ENCODE results near the gene ADAT3.

The ADAT3 gene

DNA sequence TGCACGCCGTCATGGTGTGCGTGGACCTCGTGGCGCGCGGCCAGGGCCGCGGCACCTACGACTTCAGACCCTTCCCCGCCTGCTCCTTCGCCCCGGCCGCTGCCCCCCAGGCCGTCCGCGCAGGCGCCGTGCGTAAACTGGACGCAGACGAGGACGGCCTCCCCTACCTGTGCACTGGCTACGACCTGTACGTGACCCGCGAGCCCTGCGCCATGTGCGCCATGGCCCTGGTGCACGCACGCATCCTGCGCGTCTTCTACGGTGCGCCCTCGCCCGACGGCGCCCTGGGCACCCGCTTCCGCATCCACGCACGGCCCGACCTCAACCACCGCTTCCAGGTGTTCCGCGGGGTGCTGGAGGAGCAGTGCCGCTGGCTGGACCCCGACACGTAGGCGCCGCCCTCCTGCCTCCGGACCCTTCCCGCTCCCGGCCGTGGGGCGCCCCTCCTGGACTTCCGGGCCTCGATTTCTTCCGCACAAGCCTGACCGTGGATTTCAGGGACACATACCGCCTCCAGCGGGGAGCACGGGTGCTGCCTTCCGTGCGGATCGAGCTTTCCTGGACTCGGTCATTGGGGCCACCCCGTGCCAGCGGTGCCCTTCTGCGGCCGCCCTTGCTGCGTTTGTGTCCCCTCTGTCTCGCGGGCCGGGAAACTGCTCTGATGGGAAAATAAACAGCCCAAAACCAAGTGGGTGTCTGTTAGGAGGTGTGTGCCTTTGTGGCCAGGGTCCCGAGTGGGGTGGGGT lies 7.7 kb downstream of the ADAT3 start:
- DNase-seq (ENCODE audit: low spot score), result no peak

DNA sequence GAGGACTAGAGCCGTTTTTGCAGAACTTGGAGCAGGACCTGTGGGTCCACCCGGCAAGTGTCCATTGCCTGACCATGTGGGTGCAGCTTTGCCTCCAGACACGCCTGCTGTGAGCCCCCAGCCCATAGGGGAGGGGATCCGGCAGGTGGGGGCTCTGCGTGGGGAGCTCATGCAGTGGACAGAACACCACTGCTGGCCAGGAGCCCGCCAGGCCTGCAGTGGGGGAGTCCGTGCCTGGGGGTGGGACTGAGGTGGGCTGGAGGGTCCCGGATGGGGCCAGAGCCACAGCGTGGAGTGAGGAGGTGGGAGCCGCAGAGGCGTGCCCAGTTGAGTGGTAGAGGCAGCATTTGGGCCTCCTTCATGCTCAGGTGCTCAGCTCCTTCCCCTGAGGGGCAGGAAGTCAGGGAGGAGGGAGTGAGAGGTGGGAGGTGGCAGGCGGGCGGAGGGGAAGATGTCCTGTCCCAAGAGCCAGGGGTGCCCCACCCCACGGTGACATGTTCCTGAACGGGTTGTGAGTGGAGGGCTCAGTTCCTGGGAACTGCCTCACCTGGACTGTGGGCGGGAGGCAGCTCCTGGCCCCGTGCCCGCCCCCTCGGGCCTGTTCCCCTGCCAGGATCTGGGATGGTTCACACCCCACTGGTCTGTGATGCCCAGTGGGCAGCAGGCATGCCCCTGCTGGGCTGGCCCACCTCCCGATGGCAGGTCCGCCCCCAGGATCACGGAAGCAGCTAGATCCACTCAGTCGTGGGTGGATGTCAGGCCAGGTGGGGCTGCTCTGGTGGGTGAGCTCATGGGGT lies 8.8 kb downstream of the ADAT3 start:
- no peak for DNase-seq (ENCODE audit: low spot score)

DNA sequence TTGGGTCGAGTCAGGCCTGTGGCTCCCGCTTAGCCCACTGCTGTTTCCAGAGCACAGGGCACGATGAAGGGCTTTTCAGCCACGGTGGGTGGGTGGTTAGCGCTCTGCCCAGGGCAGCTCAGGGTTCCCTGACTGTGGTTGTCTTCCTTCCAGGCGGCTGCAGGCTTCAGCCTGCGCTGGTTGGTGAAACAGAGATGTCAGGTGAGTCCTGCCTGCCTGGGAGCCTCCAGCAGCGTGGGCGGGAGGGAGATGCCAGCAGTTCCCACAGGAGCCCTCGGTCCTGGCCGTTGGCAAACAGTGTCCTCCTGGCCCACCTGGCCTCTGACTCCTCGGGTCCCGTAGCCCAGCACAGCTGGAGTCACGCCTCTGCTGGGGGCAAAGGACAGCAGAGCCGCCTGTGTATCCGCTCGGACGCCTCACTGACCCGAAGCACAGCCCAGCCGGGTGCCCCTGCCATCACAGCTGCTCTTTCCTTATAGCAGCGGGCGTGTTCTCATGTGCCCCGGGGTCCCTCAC lies 9.7 kb downstream of the ADAT3 start:
- DNase-seq (ENCODE audit: low spot score), result no peak

DNA sequence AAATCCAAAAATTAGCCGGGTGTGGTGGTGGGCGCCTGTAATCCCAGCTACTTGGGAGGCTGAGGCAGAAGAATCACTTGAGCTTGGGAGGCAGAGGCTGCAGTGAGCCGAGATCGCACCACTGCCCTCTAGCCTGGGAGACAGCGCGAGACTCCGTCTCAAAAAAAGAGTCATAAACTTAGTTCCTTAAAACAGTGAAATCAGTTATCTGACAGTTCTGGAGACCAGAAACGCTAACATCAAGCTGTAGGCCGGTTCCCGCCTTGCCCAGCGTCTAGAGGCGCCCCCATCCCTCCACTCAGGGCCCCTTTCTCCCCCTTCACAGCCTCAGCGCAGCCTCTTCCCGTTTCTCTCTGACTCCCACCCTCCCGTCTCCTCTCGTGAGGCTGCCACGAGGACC lies 11.9 kb downstream of the ADAT3 start:
- DNase-seq (ENCODE audit: low spot score), result no peak

DNA sequence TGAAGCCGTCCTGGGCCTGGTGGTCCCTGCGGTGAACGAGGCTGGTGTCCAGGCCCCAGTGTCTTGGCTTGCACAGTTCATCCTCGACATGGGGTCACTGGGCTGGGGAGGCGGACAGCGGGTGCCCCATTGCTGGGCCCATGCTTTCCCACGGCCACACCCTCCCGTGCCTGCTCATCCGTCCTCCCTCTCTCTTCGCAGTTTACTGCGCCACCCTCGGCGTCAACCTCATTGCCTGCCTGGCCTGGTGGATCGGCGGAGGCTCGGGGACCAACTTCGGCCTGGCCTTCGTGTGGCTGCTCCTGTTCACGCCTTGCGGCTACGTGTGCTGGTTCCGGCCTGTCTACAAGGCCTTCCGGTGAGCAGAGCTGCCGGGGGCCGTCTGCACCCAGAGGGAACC lies 12.7 kb downstream of the ADAT3 start:
- DNase-seq (ENCODE audit: low spot score), result no peak

DNA sequence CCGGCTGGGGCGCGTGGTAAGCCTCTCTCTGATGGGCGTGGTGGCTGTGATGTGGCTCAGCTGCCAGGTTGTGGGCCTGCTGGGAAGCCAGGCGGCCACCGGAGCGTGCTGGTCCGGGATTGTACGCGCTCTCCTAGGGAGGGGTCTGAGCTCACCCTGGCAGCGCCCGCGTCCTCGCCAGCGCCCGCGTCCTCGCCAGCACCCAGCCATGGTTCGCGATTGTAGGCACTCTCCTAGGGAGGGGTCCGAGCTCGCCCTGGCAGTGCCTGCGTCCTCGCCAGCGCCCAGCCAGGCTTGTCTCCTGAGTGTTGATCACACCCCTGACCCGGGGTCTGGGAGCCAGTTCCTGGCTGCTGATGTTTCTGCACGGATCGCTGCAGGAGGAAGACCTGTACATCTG lies 13.8 kb downstream of the ADAT3 start:
- no peak for DNase-seq (ENCODE audit: low spot score)

DNA sequence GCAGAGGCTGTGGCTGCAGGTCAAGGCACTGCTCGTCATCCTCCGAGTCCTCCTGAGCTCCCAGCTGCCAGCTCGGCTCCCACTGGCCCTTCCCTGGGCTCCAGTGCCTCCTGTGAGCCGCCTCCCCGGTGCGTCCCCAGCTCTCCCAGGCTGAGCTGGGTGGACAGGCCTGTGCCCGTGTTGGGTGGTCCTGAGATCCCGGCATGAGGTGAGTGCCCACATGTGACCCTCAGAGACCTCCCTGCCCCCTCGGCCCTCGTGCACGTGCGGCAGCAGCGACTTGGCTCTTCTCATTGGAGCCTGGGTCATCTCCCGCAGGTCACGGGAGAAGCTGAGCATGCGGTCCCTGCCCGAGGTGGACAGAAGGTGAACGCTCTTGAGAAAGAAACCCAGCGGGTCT lies 15.4 kb downstream of the ADAT3 start:
- no peak for DNase-seq (ENCODE audit: low spot score)

DNA sequence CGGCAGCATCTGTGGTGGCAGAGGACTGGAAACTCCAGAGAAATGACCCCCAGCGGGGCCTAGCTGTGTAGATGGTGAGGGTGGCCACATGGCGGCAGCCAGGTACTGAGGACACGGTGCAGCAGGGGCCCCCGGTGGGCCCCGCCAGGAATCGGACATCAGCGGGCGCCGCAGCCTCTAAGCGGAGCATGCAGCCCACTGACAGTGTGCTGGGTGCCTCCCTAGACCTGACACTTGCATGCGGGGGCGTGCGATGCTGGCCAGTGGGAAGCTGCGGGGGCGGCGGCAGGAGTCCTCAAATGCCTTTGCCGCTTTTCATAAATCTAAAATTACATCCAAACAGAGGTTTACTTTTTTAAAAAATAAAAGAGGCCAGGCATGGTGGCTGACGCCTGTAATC lies 16.1 kb downstream of the ADAT3 start:
- no peak for DNase-seq (ENCODE audit: low spot score)

DNA sequence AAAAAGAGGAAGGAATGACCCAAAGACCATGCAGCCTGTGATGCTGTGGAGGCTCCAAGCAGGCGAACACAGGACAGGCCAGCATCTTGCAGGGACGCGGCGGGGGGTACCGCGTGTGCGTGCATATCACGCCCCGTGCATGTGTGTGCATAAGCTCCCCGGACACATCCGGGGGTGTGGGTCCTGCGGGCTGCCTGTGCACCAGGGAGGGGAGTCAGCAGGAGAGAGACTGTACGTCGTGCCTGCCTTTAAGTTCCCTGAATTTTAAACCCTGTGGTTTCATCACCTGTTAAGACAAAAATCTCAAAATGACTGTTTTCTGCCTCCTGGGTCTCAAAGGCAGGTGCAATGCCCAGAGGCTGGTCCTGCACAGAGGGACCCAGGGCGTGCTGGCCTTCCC lies 16.6 kb downstream of the ADAT3 start:
- no peak for DNase-seq (ENCODE audit: low spot score)

DNA sequence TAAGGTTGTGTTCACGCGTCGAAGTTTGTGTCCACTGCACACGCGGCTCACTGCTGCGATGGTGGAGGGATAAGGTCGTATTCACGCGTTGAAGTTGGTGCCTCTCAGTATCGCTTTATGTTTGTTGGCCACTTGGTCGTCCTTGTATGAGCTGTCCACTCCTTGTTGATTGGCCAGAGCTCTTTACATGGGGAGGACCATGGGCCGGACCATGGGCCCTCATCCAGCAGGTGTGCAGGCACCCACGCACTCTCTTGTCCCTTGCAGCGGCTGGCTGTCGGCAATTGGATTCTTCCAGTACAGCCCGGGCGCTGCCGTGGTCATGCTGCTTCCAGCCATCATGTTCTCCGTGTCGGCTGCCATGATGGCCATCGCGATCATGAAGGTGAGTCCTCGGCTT lies 17.6 kb downstream of the ADAT3 start:
- no peak for DNase-seq (ENCODE audit: low spot score)

DNA sequence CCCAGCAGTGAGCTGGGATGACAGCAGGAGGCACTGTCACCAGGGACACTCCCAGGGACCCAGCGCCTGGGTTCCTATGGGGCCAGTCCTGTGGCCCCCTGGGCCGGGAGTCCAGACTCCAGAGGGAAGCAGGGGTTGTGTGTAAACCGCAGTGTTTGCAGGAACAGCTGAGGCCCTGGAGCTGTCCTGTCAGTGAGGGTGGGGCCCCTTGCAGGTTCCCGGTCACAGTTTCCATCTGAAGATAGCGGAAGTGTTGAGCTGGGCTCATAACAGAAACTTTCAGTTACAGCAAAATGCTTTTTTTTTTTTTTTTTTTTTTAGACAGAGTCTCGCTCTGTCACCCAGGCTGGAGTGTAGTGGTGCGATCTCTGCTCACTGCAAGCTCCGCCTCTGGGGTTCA lies 18.1 kb downstream of the ADAT3 start:
- no peak for DNase-seq (ENCODE audit: low spot score)

DNA sequence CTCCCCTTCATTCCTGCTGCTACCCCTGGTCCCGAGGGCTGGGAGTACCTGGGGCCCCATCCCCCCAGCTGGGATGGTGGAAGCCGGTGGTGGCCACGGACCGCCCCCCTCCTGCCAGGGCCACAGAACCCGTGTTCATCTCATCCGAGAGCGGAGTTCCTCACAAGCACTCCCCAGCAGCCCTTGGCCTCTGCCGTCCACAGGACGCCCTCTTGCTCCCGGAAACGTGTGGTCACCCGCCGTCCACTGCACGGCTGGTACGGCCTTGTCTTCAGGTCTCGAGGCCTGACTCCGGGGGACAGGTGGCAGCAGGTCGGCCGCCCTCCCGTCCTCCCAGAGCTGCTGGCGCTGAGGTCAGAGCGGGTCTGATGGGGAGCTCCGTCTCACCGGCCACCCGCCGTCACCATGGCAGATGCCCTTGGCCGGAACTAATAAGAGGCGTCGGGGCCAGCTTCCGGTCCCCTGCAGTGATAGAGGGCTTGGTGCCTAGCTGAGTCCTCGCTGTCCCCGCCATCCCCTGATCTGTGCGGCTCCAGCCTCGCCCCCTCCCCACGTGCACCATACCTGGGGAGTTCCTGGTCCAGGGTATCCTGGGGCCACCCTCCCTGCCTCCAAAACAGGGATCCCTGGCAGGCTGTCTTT lies 19.2 kb downstream of the ADAT3 start:
- no peak for DNase-seq (ENCODE audit: low spot score)

DNA sequence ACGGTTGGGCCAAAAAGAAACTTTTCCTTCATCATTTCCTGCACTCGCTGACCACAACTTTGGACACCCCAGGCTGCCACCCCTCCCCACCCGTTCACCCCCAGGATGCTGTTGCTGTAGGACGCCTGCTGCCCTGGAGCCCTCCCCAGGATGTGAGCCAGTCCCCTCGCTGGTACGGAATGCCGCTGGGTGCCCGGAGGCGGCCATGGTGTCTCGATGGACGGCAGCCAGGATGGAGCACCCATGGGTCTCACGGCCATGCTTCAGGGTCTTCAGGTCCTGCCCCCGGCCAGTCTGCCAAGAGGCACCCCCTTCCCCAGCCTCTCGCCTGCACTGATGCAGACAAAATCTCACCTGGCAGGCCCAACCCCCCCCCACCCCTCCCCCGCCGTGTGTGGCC lies 20.3 kb downstream of the ADAT3 start:
- DNase-seq (ENCODE audit: low spot score), result no peak

DNA sequence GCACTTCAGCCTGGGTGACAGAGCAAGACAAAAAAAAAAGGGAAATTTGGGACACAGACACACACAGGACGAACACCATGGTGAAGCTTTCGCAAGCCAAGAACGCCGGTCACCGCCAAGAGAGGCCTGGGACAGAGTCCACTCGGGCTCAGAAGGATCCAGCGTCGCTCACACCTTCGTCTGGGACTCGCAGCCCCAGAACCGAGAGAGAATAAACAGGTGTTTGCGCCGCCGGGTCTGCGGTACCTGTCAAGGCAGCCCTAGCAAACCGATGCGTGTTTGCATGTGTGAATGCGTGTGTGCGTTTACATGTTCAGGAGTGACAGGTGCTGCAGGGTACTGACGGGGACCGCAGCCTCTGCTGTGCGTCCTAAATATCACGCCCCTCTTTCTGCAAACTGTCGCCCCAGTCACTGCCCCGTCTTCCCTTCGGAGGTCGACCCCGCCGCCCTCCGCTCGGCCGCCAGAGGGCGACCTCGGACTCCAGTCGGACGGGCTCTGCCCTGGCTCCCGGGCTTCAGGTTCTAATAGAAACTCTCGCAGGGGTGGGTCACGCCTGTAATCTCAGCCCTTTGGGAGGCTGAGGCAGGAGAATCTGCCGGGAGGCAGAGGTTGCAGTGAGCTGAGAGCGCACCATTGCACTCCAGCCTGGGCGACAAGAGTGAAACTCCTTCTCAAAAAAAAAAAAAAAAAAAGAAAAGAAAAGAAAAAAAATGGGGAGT lies 24.0 kb downstream of the ADAT3 start:
- DNase-seq (ENCODE audit: low spot score), result peak; percentile 66

DNA sequence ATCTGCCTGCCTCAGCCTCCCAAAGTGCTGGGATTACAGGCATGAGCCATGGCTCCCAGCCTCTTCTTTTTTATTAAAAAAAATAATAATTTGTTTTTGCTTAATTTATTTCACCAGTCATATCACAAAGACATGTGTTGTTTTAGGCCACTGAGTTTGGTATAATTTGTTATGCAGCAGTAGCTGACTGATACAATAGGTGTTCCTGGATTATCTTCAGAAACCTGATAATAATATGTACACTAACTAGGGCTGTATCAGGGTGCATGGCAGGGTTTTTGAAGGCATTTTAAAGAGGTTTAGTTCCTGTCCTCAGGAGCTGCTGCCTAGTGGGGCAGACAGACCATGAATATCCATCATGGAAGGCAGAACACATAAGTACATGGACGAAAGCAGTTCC lies 26.2 kb downstream of the ADAT3 start:
- DNase-seq (ENCODE audit: low spot score), result no peak

DNA sequence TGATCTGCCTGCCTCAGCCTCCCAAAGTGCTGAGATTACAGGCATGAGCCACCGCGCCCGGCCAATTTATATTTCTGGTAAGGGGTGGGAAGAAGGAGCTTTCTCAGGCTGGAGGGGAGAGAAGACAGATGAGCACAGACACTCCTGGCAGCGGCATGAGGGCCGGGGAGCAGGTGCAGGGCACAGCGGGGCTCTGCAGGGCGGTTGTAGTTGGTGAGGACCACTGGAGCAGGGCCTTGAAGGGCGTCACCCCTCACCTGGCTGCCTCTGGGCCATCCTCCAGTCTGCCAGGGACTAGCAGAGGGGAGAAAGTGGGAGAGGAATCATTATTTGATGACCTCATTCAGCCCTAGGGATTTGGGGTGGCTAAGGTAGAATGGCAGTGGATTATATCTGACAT lies 27.2 kb downstream of the ADAT3 start:
- DNase-seq (ENCODE audit: low spot score), result no peak

DNA sequence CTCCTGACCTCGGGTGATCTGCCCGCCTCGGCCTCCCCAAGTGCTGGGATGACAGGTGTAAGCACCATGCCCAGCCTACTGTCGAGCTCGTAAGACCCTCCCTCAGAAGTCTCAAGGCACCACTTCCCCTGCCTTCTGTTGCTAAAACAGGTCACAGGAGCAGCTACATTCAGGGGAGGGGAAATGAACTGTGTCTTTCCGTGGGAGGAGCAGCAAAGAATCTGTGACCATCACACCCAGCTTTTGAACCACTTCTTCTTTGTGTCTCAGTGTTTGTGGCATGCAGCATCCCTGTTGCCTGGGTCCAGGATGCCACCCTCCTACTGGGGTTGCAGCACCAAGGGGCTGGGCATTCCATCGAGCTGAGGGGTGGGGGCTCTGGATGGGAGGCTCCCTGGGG lies 28.0 kb downstream of the ADAT3 start:
- no peak for DNase-seq (ENCODE audit: low spot score)

DNA sequence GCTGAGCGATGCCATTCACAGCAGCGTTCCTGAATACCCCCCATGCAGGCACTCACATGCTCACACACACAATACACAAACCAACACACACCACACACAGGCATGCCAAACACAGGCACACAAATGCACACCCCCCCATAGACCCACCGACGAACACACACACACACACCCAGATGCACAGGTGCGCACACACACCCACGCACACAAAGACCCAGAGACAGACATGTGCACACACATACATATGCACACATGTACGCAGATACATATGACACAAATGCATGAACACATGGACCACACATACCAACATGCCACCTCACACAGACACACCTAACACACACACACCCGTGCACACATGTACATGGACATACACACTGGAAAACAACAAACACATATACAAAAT lies 28.7 kb downstream of the ADAT3 start:
- DNase-seq (ENCODE audit: low spot score), result no peak

DNA sequence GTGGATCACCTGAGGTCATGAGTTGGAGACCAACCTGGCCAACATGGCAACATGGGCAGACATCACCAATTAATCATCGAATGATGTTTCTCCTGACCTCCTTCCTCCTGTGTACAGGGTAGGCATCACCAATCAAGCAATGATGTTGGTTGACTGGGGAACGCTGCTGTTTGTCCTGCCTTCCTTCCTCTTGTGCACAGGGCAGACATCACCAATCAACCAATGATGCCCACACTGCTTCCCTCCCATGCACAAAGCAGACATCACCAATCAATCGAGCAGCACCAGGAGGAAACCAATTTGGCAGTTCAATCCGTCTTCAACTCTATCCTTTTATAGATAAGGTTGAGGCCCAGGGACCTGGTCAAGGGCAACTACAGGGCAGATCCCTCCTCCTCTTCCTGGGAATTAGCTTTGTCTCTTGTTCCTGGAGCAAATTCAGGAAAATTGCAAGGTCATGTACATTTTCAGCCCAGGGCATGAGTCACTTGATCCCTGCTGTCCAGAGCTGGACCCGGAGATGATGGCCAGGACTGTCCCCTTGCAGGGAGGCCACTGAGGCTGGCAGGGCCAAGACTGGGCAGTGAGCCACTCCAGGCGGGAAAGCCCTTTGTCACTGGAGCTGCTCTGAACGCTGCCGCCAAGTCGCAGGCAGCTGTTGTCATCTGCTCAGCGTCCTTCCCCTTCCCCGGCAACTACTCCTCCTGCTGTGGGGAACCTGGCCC lies 30.4 kb downstream of the ADAT3 start:
- DNase-seq (ENCODE audit: low spot score), result peak; percentile 62

DNA sequence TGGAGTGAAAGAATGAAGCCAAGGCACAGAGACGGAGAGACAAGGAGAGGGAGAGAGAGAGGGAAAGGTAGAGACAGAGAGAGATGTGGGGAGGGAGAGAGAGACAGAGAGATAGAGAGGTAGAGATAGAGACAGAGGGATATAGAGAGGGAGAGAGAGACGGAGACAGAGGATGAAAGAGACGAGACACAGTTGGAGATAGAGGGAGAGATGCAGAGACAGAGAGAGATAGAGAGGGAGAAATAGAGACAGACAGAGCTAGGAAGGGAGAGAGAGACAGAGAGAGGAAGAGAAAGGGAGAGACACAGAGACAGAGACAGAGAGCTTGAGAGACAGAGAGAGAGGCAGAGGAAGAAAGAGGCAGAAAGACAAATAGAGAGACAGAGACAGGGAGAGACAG lies 31.2 kb downstream of the ADAT3 start:
- no peak for DNase-seq (ENCODE audit: low spot score)

DNA sequence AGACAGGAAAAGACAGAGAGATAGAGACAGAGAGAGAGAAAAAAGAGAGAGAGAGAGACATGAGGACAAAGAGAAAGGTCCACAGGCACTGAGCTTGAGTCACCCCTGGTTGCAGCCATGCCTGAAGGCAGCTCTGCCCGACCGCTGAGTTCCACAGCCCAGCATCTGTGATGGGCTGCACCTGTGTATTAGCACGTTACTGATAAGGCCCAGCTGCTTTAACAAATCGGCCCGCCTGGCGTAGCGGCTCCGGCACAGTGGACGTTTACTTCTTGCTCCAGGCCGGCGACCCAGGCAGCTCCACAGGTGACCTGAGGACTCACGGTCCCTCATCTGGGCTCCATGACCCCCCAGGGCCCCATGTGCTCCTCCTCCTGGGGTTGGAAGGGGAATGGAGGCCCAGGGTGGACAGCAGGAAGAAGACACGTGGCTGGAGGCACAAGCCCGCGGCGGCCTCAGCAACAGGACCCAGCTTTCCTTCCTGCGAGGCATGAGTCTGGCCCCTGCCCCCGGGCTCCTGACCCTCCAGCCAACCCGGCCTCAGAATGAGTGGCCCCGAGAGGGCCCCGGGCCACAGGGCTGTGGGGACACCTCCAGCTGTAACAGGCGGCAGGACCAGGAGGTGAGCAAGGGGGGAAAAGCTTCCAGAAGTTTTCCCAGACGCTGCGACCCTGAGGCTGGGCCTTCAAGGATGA lies 31.9 kb downstream of the ADAT3 start:
- DNase-seq (ENCODE audit: low spot score), result no peak
